NCI-H2196 treated with DMSO at 0.1 percent for 48 hours (cell line): ENCODE results near the gene AXL.

Experiments
- DNase-seq: peaks from one replicate; lab custom pipeline; 2025; ENCODE audit not compliant: unreplicated experiment; lab: John Stamatoyannopoulos, UW

Gene AXL

GRCh38 chr19:41305927-41306793, 87.1 kb downstream of the AXL start:
- DNase-seq = no peak

GRCh38 chr19:41307090-41307875, 88.3 kb downstream of the AXL start:
- no peak for DNase-seq

GRCh38 chr19:41307954-41308449, 89.0 kb downstream of the AXL start:
- no peak for DNase-seq

- DNase-seq = peak; percentile 73
Measured at GRCh38 chr19:41308450-41309179, 89.6 kb downstream of the AXL start.

- DNase-seq = no peak
Measured at GRCh38 chr19:41309180-41310032, 90.4 kb downstream of the AXL start.

- peak; percentile 68 for DNase-seq
Measured at GRCh38 chr19:41310033-41310831, 91.2 kb downstream of the AXL start, which contains the start of gene CCDC97. Gene CCDC97, plus strand, starts transcription at chr19:41310172. Its CDS starts 139 bp downstream, at chr19:41310311.

GRCh38 chr19:41311072-41311471, 92.0 kb downstream of the AXL start:
- no peak for DNase-seq
